Raji (cell line): ENCODE data around the gene C2CD3.

Source experiments
- POLR2A ChIP-seq: IDR thresholded peaks from 2 replicates; pipeline ENCODE4 v1.6.1; 2011; ENCODE audit warnings: low read depth, low read length, control low read depth; ENCODE audit not compliant: insufficient read depth

Gene C2CD3

DNA sequence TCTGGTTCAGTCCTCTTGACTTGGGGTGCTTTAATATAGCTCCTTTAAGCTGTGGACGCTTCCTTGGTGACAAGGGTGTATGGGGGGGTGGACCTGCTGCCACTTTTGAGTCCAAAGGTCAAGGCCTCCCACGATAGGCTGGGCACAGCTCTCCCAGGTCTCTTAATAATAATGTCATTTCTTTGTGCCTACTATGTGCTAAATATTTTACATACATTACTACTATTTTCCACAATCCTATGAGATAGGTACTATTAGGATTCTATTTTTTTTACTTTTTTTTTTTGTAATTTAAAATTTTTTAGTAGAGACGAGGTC is 161.6 kb downstream of the C2CD3 start:
- TF ChIP-seq POLR2A, result no peak

- TF ChIP-seq POLR2A, result no peak
Measured at GRCh38 chr11:74008373-74009229, 162.2 kb downstream of the C2CD3 start, which contains the start of gene UCP3. Gene UCP3 (minus strand): TSS chr11:74009085. CDS start chr11:74007042, 2,043 bp downstream.

GRCh38 chr11:74007691-74008372 is 163.0 kb downstream of the C2CD3 start:
- TF ChIP-seq POLR2A, result no peak

GRCh38 chr11:74006743-74007304 is 164.0 kb downstream of the C2CD3 start:
- no peak for TF ChIP-seq POLR2A

DNA sequence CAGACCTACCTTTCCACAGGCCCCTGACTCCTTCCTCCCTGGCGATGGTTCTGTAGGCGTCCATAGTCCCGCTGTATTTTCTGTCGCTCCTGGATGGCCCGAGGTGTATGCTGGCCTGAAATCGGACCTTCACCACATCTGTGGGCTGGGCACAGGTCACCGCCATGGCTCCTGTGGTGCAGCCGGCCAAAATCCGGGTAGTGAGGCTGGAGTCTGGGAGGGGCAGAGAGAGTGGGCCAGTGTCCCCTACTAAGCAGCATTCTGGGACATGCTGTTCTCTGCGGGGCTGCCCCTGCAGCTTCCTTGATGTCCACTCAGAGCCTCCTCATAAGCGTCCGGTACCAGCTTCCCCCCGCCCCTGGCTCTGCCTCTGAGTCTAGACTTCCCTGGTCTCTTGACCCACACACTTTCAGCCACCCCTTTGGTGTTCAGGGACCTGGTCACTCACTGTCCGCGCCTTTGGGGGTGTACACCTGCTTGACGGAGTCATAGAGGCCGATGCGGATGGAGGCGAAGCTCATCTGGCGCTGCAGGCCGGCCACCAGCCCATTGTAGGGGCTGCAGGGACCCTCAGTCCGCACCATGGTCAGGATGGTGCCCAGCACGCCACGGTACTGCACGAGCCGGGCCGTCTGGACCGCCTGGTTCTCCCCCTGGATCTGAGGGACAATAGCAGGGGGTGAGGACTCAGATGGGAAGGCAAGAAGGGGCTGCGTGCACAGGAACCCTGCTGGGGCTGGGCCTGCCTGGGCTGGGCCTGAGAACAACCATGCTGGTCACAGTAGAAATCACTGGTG is 164.9 kb downstream of the C2CD3 start:
- TF ChIP-seq POLR2A, result no peak

DNA sequence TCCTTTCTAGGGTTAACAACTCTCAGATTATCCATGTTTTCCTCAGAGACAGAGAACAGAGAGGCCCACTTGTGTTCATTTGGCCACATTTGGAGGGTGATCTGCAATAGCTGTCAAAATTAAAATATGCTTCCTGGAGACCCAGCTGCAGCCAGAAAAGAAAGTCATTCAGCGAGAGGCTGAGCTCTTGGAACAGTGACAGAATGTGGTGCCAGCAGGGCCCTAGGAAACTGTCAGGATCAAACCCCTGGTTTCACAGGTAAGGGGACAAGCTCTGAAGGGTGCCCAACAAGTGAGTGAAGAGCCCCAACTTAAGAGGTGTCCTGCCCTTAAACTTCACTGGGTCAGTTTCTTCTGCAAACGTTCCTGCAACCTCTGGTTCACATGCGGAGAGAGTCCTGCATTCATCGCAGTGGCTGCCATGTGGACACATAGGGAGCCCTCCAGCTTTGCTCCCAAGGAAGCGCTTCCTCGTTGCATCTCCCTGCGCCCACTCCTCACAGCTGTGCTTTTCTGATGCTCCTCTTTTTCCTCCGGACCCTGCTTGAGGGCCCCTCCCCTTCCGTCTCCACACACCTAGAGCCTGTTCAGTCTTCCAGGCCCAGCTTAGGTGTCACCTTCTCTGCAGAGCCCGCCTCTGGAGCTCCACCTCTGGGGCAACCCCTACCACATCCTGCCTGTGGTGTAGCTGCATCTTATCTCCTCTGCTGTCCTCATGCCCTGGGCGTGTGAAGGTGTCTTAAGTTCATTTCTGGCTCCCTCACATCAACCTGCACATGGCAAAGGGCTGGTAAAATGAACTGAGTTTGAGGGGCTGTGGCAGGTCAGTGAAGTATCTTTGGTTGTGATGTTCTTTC is 165.8 kb downstream of the C2CD3 start:
- no peak for TF ChIP-seq POLR2A

DNA sequence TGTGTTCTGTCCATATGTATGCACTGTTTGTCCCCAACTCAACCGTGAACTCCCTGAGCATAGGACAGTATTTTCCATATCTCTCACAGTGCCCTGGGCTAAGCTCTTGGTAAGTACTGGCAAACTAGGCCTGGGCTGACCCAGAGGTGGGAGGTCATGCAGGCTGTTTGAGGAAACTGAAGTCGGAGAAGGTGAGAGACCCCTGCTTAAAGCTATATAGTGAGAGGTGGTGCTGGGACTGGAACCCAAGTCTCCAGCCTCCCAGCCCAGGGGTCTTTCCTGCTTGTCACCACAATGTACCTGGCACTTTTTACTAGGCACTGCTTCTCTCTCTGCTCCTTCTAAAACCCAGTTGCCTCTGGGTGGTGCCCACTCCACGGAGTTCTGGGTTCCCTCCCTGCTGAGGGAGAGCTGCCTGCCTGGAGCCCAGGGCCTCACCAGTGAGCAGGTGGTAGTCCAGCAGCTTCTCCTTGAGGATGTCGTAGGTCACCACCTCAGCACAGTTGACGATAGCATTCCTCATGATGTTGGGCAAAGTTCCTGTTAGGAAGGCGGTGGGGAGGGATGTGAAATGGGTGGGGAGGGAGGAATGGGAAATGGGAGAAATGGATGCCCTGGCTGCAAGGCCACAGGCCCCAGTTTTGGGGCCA is 166.6 kb downstream of the C2CD3 start:
- no peak for TF ChIP-seq POLR2A

DNA sequence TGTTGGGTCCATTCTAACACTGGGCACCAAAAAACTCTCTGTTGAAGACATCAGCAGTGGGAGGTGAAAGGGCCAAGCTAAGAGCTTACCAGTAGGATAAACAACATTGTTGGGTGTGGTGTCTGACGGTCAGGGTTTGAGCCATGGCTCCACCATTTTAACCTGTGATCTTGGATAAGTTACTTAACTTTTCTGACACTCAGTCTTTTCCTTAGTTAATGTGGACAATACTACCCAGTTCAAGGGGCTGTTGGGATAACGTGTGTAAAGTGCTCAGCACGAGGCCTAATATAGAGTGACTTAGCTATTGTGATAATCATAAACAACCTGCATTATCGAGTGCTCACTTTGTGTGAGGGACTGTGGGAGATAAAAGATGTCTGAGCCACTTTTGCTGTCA is 168.0 kb downstream of the C2CD3 start:
- TF ChIP-seq POLR2A, result no peak

GRCh38 chr11:74001822-74002286 is 168.9 kb downstream of the C2CD3 start:
- no peak for TF ChIP-seq POLR2A

DNA sequence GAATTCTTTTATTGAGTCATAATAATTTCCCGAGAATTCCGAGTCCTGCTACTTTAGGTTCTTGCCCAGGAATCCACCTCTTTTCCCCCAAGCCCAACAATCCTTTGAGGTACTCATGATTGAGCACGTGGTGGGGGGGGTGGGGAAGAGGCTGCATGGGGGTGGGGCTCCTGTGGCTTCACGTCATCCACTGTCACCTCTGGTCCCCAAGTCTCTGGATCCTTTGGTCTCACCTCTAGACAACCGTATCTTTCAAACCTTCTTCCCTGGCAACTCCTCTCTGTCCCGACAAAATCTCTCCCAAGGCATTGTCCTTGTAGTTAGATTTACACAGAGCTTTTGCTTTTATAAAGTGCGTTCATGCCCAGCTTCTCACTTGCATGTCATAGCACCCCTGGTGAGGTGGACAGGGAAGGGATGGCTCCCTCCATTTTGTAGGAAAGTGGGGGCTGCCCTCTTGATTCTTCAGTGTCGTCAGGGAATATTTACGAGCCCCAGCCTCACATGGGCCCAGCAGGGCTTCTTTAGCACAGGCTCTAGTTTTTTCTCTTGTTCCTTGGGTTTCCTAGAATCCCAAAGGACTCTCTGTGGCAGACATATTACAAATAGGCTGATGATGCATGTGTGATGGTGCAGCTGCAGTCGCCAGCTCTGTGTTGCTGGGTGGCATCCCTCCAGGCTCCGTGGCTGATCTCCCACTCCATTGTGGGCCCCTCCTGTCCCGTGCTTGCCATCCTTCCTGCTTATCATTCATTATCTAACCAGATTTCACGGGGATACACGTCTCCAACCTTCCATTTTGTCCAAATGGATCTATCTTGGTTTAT is 170.3 kb downstream of the C2CD3 start:
- TF ChIP-seq POLR2A, result no peak

- no peak for TF ChIP-seq POLR2A
Measured at GRCh38 chr11:73999581-74000306, 171.1 kb downstream of the C2CD3 start.

DNA sequence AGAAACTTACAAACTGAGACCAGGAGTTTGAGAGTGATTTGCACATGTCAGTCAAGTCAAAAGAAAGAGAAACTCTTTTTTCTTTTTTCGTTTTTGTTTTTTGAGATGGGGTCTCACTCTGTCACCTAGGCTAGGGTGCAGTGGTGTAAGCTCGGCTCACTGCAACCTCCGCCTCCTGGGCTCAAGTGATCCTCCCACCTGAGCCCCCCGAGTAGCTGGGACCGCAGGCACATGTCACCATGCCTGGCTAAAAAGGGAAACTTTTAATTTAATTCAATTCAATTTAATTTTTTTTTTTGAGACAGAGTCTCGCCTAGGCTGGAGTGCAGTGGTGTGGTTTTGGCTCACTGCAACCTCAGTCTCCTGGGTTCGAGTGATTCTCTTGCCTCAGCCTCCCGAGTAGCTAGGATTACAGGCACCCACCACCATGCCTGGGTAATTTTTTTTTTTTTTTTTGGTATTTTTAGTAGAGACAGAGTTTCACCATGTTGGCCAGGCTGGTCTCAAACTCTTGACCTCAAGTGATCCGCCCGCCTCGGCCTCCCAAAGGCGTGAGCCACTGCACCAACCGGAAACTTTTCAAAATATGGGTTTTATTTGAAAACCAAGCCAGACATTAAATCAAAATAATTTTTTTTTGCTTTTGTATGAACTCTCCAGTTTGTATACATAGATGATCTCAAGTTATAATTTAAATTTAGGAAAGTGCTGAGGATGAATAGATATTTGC is 171.8 kb downstream of the C2CD3 start:
- TF ChIP-seq POLR2A, result no peak
